ENCODE measurements around the gene SLC39A11. TPM values are rescaled to one million over a fixed set of nuclear protein-coding genes. Genes with fewer than 3 reads are reported as not detected.
A peak's percentile ranks its signal among the peaks of the same experiment; 100 is the strongest.

The SLC39A11 gene
- total RNA-seq, 1 experiment from 2014 or later, result 15.2 TPM

DNA sequence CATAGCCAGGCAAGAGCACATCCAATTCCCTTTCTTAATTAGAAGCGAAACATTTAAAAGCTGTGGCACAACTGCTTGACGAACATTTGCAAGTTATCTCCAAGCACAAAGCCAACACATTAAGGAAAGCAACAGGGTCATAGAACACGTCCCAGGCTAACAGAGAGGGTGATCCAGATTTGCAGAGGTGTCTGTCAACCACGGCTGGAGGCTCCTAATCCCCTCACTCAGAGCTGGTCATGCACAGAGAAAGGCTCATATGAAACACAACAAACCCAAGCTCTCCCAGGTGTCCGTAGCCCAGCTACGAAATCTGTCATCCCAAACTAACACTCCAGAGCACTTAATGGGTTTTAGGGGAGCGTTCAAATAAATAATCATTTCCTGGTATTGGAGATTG lies 276.1 kb downstream of the SLC39A11 start:
- peaks cover 0 to 4% (median 0%) of the 10 kb centered on the region in 3 experiments; a peak in 3 of 7 replicates for H3K36me3 Mint-ChIP-seq (ENCODE audit: insufficient read depth in 1 of 3, low read depth in 3 of 3)

More for the DNA sequence above, 276.1 kb downstream of the SLC39A11 start:
- Histone ChIP-seq H3K27ac (ENCODE audit: insufficient read length, low read depth, low read length) (no peak overlapping the region), H4K20me1 (ENCODE audit: control insufficient read depth, insufficient read depth, insufficient read length) (no peaks in the 10 kb centered on the region), H2AK5ac (ENCODE audit: insufficient read length, low read length) (no peak overlapping the region), H2BK12ac (ENCODE audit: insufficient read length, low read depth, low read length) (no peak overlapping the region), H3K23ac (ENCODE audit: insufficient read length, low read depth, low read length) (no peak overlapping the region), H3K79me2 (ENCODE audit: insufficient read depth, low read length) (no peaks in the 10 kb centered on the region), H3K79me1 (ENCODE audit: insufficient read depth, low read depth, low read length, poor library complexity, severe bottlenecking) (no peaks in the 10 kb centered on the region), H4K5ac (ENCODE audit: insufficient read length, low read depth, low read length) (no peak overlapping the region), H3K4ac (ENCODE audit: low read depth, low read length) (no peak overlapping the region), H2BK20ac (ENCODE audit: low read depth, low read length, poor library complexity, severe bottlenecking) (no peak overlapping the region), H3K23me2 (ENCODE audit: insufficient read length, low read depth, low read length, poor library complexity, severe bottlenecking) (no peaks in the 10 kb centered on the region), H3K56ac (ENCODE audit: insufficient read length, low read depth, low read length) (no peak overlapping the region), H3K4me1 (ENCODE audit: insufficient read depth, low read length) (no peaks in the 10 kb centered on the region), H3K14ac (ENCODE audit: insufficient read depth, low read length) (no peak overlapping the region), H3K18ac (ENCODE audit: insufficient read length, low read depth, low read length) (no peak overlapping the region), H2BK5ac (ENCODE audit: insufficient read length, low read length) (no peak overlapping the region), H3K27me3 (ENCODE audit: insufficient read depth, low read length) (no peaks in the 10 kb centered on the region; the same call in 1 of the 2 replicates), H2BK120ac (ENCODE audit: low read depth, low read length, poor library complexity, severe bottlenecking) (no peak overlapping the region), H2AFZ (ENCODE audit: low read length) (no peak overlapping the region), H3T11ph (ENCODE audit: low read length) (no peak overlapping the region), H3K9ac (ENCODE audit: extremely low read depth, insufficient read length, low read length) (no peak overlapping the region), H3K9me3 (ENCODE audit: control insufficient read depth, low read depth, low read length) (no peaks in the 10 kb centered on the region), H4K8ac (replicated peaks; ENCODE audit: insufficient read length, low read depth, low read length) (no peak overlapping the region), H4K91ac (ENCODE audit: insufficient read length, low read depth, low read length) (no peak overlapping the region), H2BK15ac (ENCODE audit: low read depth, low read length) (no peak overlapping the region), H3K4me2 (ENCODE audit: insufficient read depth, insufficient read length, low read length) (no peak overlapping the region)
- Mint-ChIP-seq H3K4me3 (no peak overlapping the region), H3K9me3 (peaks cover 3 to 4% of the 10 kb centered on the region in 2 experiments; a peak in 4 of 5 replicates), H3K4me1 (no peaks in the 10 kb centered on the region), H3K27ac (peak overlapping the region in 1 of 3 experiments; percentile 14; a peak in 1 of 7 replicates), H3K27me3 (ENCODE audit: low read depth) (no peaks in the 10 kb centered on the region; the same call in 1 of the 2 replicates)
- WGBS (ENCODE audit: extremely low coverage, insufficient read length, low lambda C conversion rate), result no CpG with 5 or more reads among the region's 7 CpGs
- TF ChIP-seq, protein P1, sequence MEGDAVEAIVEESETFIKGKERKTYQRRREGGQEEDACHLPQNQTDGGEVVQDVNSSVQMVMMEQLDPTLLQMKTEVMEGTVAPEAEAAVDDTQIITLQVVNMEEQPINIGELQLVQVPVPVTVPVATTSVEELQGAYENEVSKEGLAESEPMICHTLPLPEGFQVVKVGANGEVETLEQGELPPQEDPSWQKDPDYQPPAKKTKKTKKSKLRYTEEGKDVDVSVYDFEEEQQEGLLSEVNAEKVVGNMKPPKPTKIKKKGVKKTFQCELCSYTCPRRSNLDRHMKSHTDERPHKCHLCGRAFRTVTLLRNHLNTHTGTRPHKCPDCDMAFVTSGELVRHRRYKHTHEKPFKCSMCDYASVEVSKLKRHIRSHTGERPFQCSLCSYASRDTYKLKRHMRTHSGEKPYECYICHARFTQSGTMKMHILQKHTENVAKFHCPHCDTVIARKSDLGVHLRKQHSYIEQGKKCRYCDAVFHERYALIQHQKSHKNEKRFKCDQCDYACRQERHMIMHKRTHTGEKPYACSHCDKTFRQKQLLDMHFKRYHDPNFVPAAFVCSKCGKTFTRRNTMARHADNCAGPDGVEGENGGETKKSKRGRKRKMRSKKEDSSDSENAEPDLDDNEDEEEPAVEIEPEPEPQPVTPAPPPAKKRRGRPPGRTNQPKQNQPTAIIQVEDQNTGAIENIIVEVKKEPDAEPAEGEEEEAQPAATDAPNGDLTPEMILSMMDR (conservative IDR thresholded peaks at IDR 0.05), result no peak
- DNase-seq, result no peak
